22Rv1 (cell line): ENCODE measurements around the gene ANTKMT.

Source experiments
- H3K27ac ChIP-seq: fragments of 450-650 bp; 2 replicates; pipeline ENCODE4 v1.5.1; 2017
- ZFX ChIP-seq: fragments of 450-650 bp; IDR thresholded peaks from 2 replicates; pipeline ENCODE4 v1.6.1; 2017; ENCODE audit warnings: antibody characterized with exemption, borderline replicate concordance
- TF ChIP-seq, protein P1 (sequence below): fragments of 450-650 bp; IDR thresholded peaks from 2 replicates; pipeline ENCODE4 v1.5.1; 2017; ENCODE audit warnings: mild to moderate bottlenecking

Gene ANTKMT

DNA sequence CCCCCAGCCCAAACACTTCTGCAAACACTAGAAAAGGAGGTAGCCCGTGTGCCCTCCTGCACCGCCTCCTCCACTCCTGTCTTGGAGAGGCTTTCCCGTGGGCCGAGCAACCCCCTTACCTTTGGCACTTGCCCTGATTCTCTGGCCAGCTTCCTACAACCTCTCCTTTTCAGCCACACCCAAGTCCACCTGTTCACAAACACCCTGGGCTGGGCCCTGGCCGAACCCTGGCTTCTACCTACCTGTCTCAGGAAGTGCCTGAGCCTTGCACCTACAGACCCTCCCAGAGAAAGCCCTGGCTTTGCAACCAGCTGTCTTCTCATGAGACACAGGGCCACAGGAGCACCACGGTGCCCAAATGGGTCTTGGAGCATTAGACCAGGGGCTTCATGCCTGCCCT is 2.0 kb upstream of the ANTKMT start:
- TF ChIP-seq ZFX, result no peak
- TF ChIP-seq, protein P1, sequence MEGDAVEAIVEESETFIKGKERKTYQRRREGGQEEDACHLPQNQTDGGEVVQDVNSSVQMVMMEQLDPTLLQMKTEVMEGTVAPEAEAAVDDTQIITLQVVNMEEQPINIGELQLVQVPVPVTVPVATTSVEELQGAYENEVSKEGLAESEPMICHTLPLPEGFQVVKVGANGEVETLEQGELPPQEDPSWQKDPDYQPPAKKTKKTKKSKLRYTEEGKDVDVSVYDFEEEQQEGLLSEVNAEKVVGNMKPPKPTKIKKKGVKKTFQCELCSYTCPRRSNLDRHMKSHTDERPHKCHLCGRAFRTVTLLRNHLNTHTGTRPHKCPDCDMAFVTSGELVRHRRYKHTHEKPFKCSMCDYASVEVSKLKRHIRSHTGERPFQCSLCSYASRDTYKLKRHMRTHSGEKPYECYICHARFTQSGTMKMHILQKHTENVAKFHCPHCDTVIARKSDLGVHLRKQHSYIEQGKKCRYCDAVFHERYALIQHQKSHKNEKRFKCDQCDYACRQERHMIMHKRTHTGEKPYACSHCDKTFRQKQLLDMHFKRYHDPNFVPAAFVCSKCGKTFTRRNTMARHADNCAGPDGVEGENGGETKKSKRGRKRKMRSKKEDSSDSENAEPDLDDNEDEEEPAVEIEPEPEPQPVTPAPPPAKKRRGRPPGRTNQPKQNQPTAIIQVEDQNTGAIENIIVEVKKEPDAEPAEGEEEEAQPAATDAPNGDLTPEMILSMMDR, result no peak
- H3K27ac ChIP-seq, result peak overlapping the region; percentile 98

DNA sequence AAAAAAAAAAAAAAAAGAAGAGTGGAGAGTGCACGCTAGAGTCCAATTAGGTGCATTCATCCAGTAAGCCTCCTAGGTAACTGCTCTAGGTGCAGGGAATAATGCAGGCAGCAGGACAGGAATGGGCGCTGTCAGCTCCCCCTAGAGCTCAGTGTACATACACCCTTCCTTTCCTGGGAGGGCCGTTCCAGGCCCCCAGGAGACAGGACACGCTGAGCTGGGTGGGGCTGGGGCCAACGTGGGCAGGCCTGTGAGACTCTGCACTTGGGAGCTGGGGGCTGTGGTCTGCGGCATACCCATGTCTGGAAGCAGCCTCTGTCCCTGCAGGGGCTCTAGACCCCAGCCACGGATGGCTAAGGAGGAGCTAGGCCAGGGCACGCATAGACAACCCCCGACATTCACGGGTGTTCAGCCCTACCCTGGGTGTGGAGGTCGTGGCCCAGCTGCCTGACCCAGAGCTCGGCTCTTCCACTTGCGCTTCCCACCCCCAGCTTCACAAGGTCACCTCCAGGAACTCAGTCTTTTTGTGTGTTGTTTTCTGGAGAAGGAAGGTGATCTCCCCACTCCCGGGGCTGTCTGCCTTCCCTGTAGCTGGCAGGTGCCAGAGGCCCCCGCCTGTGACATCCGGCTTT is 1.0 kb upstream of the ANTKMT start:
- TF ChIP-seq, protein P1, result peak; percentile 38; the same call in 1 of the 2 replicates
- TF ChIP-seq ZFX, result no peak
- H3K27ac ChIP-seq, result peak overlapping the region; percentile 98

DNA sequence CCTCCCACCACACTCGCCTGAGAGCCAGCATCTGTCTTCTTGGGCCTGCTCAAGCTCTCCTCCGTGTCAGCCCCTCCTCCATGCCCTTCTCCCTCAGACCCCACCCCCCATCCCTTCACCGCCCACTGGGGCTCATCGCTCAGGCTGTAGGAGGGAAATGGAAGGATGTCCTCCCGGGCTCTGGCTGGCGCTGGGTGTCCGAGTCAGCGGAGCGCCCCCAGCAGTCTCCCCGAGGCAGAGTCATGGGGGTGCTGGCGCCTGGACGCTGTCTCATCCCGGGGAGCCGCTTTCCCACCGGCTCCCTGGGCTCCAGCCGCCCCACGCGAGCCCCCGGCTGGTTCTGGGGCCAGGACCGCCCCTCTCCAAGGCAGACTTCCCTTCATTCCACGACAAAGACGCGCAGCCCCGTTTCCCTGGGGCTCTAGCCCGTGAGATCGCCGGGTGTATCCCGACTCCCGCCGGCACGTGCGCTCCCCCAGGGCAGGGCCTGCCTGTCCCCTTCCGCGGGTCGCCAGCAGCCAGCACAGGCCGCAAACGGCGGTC is 428 bp upstream of the ANTKMT start:
- H3K27ac ChIP-seq, result peak overlapping the region; percentile 98
- no peak for TF ChIP-seq ZFX
- TF ChIP-seq, protein P1, result no peak

DNA sequence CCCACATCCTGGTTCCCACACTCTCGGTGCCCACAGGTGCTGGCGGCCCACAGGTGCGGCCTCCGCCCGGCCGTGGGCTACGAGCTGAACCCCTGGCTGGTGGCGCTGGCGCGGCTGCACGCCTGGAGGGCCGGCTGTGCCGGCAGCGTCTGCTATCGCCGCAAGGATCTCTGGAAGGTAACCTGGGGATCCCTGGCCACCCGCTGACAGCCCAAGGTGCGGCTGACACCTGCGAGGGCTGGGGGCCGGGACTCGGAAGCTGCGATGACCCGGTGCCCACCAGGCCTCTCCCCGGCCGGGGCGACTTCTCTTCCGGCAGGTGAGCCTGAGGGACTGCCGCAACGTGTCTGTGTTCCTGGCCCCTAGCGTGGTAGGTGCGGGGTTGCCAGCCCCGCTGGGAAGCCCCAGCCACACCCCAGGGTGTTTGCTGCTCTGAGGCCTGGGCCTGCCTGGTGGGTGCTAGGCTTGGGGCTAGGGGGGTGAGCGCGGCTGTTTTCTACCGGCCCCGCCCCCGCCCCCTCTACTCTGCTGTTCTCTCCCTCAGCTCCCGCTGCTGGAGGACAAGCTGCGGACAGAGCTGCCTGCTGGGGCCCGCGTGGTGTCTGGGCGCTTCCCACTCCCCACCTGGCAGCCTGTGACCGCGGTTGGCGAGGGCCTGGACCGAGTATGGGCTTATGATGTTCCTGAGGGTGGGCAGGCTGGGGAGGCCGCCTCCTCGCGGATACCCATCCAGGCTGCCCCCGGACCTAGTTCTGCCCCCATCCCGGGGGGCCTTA is 1.0 kb downstream of the ANTKMT start:
- H3K27ac ChIP-seq, result peak overlapping the region; percentile 99
- TF ChIP-seq, protein P1, result no peak
- TF ChIP-seq ZFX, result no peak

DNA sequence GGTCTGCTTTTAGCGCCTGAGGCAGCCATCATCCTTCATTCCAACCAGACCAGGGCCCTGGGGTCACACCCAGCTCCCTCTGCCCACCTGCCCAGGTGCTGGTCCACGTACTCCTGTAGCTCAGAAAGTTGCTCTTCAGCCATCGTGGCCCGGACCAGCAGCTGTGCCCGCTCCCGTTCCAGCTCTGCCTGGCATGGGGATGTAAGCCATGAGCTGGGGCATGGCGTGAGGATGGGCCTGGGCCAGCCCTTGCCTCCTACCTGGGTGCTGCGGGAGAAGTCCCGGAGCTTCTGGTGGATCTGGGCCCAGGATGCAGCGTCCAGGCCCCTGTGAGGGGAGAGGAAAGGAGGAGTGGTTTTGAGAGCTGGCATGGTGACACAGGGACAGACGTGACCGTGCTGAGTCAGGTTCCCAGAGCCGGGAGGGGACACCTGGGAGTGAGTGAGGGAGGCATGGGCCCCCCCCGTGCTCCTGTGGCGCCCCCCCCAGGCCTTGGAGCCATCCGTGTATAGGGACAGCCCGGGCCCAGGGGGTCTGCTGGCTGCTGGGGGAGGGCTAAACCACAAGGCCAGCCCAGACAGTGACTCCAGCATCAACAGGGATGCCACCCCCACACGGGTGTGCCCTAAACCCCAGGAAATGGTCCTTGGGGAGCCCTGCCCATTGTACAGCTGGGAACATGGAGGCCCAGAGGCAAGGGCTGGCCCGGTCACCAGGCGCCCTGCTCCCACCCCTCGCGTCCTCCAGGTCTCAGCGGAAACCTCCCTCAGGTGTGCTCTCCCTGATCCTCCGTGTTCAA is 2.1 kb downstream of the ANTKMT start:
- no peak for TF ChIP-seq ZFX
- TF ChIP-seq, protein P1, result no peak
- H3K27ac ChIP-seq, result peak overlapping the region; percentile 99; the same call in 1 of the 2 replicates

DNA sequence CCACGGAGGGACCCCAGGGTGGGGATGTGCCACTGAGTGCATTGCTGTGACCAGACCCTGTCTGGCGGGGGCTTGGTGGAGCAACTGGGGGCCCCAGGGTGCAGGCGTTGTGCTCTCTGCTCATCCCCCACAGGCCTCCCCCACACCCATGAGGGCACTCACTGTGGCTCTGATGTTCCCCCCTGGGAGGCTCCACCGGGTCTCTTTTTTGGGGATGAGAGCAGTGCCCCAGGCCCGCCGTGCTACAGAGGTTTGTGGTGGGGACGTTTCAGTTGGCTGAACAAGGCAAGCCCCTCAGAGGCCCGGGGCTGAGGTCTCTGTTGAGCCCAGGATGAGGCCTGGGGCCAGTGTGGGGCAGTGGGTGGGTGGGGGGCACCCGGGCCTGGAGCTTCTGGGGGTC is 2.7 kb downstream of the ANTKMT start:
- H3K27ac ChIP-seq, result peak overlapping the region; percentile 99

More for the DNA sequence above, 2.7 kb downstream of the ANTKMT start:
- TF ChIP-seq ZFX, result no peak
- TF ChIP-seq, protein P1, result no peak
